Activated T-cell treated with anti-CD3 and anti-CD28 coated beads, Interleukin-2, amount 50 U/mL, for 1 hour (primary cell): ENCODE measurements around the gene UFD1.
A peak's percentile ranks its signal among the peaks of the same experiment; 100 is the strongest.

Source experiments
- DNase-seq: peaks from one replicate; pipeline ENCODE4 v3.0.0-alpha.2; 2020

Gene UFD1

DNA sequence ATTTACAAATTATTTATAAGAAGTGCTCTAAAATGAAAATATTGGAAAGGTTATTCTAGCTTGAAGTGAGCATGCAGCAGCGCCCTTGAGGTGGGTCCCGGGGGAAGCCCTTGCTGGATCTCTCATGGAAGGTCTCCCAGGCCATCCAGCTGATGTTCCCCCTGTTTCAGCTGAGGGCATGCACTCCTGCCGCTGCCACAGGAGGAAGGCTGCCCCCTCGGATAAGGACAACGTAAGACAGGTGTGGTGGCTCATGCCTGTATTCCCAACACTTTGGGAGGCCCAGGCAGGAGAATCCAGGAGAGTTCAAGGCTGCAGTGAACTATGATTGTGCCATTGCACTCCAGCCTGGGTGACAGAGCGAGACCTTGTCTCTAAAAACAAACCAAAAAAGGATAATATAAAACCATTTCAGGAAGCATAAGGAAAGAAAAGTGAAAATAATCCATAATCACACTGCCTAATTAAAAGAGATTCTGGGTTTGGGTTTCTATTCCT lies 15.7 kb upstream of the UFD1 start:
- DNase-seq, result no peak

GRCh38 chr22:19494001-19494560 lies 15.1 kb upstream of the UFD1 start:
- no peak for DNase-seq

DNA sequence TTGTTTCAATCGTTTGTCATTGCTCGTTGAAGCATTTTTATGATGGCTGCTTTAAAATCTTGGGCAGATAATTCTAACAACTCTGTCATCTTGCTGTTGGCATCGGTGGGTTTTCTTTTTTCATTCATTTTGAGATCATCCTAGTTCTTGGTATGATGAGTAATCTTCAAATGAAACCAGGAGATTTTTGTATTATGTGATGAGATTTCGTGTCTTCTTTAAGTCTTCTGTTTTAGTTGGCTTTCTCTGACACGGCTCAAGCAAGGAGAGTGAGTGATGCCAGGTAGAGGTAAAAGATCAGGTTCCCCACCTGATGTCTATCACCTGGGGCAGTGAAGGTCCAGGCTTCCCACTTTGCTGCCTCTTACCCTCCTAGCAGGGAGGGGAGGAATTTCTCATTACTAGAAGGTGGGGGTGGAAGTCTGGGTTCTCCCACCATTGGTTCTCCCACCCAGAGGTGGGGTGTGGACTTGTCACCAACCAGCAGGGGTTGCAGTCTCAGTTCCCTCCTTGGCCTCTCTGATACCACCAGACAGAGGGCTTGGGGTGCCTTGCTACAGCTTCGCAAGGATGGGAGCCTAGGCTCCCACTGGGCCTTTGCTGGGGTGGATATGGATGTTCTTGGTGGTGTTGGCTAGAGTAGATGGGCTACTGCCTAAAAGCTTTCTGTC lies 13.6 kb upstream of the UFD1 start:
- no peak for DNase-seq

- no peak for DNase-seq
Observed at GRCh38 chr22:19490628-19491230, 11.7 kb upstream of the UFD1 start.

DNA sequence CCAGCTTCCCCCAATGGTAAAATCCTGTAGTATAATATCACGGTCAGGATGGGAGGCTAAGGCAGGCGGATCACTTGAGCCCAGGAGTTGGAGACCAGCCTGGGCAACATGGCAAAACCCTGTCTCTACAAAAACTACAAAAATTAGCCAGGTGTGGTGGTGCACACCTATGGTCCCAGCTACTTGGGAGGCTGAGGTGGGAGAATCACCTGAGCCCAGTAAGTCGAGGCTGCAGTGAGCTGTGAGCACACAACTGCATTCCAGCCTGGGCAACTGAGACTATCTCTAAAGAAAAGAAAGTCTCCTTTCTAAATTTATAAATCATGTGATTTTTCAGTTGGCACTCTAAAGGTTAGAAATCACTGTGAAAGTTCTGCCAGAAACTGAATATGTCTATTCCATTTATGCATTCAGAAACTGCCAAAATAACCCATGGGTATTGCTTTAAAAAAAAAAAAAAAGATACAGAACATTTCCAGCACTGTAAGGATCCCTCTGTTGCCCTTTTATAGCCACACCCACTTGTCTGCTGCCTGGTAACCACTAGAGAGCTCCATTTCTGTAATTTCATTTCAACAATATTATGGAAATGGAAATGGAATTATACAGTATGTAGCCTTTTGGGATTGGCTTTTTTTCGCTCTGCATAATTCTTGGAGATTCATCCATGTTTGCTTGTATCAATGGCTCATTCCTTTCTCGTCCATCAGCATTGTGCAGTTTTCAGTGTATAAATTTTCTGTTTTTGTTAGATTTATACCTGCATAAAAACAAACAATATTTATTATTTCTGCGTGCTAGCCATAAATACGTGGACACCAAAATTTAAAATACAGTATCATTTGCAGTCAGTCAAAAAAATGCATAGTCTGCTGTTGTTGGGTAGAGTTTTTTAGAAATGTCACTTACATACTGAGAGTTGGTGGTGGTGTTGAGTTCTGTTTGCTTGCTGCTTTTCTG lies 10.2 kb upstream of the UFD1 start:
- no peak for DNase-seq

DNA sequence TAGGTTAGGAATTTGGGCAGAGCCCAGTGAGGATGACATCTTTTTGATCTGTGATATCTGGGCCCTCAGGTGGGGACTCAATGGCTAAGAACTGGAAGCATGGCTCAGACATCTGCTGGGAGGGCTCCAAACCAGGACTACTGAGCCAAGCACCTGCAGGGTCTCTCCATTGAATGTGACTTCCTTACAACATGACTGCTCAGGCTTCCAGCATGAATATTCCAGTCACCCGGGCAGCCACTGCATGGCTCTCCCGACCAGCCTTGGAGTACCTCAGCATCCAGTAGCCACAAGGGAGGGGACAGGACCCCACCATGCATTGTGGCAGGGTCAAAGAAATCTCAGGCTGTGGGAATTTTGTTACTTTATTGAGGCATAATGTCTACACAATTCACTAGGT lies 9.3 kb upstream of the UFD1 start:
- DNase-seq, result no peak

DNA sequence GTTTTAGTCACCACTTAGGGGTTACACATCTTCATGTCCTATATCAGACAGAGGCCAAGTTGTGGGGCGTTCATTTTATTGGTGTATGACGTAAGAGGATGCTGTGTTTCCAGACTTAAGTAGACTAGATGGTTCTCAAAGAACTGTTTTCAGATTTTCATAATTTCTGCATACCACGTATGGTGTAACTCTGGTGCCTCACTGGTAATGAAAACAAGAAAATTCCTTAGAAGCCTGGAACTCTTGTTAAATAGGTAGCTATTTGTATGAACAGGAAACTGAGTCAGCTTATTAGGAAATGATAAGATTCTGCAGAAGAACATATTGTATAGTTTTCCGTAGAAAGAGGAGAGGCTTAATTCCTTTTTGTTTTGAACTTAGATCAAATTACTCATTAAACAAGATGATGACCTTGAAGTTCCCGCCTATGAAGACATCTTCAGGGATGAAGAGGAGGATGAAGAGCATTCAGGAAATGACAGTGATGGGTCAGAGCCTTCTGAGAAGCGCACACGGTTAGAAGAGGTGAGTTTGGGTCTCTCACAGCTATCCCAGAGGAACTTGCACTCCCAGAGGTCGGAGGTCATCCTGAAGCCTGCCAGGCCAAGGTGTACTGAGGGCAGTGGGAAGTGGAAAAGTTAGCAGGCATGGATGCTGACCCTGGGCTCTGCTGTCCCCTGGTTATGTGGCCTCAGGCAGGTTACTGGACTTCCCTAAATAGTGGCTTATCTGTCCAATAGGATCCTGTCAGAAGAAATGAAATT lies 4.7 kb upstream of the UFD1 start:
- no peak for DNase-seq

GRCh38 chr22:19482297-19482696 lies 3.3 kb upstream of the UFD1 start:
- DNase-seq, result no peak

DNA sequence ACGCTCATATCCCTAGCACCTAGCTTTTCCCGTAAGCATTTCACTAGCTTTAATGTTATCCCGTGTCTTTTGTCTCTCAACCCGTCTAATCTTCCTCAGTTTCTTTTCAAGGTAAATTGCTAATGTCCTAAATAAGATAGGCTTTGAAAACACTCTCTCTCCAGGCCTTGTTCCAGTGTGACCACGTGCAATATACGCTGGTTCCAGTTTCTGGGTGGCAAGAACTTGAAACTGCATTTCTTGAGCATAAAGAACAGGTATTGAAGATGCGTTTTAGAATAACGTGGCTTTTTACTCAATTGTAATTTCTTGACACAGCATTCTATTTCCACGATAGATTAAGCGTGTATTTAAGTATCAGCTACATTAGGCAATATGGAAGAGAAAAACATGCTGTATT lies 1.8 kb upstream of the UFD1 start:
- no peak for DNase-seq

DNA sequence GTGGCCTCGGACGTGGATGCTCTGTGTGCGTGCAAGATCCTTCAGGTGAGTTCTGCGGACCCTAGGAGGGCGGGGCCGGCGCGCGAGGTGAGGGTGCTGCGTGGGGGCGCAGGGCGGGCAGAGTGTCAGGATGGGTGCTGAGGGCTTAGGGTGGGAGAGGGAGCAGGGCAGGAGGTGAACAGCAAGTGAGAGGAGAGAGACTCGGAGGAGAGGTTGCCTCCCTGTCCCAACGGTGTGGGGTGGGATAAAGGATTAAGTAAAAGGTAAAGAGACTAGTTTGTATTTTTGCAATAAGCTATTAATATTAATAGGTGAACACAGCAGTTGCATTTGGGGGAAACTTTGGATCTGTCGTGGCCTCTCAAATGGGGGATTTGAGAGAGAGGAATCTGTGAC lies 1.2 kb upstream of the UFD1 start:
- no peak for DNase-seq

DNA sequence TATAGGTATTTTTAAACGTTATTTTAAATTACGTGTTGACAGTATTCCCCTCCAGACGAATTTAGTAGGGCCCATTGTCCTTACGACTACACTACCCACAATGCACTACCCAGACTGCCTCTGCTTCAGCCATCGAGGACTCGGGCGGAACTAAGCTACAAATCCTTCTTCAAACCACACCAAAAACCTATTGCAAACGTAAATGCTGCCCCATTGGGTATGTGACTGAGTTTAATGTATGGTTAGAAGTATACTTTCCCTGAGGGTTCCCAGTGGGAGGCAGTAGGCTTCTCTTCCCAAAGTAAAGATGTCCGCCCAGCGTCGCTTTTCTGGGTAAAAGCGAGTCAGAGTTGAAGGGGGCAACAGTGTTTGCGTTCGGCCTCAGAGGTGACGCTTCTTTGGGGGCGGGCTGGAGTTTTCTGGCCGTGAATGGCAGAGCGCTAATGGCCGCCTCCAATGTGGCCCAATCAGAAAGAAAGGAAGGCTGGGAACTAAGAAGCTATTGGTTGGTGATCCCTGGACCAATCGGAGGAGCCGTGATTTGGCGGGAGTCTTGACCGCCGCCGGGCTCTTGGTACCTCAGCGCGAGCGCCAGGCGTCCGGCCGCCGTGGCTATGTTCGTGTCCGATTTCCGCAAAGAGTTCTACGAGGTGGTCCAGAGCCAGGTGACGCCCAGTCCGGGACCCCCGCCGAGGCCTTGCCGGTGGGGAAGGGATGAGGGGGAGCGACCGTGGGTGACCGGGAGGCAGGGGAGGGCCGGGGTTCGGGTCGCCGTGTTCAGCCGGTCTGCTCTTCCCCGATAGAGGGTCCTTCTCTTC lies 571 bp upstream of the UFD1 start, which contains the start of gene CDC45:
Gene CDC45, plus strand, starts transcription at position 566 of the 818 bp plus-strand sequence. Its CDS starts 49 bp downstream, at position 615.
- peak; percentile 88 for DNase-seq

GRCh38 chr22:19478045-19478900 lies 720 bp downstream of the UFD1 start:
- no peak for DNase-seq

DNA sequence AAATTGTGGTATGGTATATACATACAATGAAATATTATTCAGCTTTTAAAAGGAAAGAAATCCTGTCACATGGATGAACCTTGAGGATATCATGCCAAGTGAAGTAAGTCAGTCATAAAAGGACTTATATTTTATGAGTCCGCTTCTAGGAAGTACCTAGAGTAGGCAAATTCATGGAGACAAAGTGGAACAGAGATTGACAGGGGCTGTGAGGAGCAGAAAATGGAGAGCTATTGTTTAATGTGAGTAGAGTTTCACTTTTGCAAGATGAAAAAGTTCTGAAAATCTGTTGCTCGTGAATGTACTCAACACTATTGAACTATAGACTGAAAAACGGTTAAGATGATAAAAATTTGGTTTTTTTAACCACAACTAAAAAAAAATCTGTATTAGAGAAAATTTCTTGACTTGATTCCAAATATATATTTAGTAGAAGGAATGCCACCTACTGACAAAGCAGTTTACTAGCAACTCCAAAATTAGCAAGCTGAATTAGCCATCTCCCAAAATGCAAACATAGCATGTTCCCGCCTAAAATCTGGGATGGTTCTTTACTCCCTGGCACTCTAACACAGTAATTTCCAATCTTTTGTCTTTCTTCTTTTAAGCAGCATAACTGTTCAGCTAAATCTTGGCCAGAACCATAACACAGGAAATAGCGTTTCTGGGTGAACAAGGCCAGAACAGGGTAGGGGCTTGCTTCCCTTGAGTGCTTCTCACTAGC lies 1.5 kb downstream of the UFD1 start:
- no peak for DNase-seq

- DNase-seq, result no peak
Observed at GRCh38 chr22:19476023-19476422, 3.0 kb downstream of the UFD1 start.

DNA sequence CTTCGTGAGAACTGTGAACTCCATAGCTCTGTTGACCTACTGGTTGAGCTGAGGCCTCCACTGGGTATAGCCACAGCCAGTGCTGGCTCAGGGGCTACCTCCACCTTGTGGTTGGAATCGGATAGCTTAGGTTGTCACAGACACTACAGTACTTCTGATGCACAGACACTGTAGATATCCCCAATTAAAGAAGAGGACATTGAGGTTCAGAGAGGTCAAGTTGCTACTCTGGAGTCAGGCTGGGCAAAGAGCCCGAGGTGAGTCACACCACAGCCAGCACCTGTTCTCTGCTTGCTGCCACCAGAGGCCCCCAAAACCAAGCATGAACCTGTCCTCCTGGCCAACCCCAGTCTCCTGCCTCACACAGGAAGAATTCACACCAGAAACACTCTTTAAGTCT lies 5.4 kb downstream of the UFD1 start:
- no peak for DNase-seq

GRCh38 chr22:19472233-19472632 lies 6.8 kb downstream of the UFD1 start:
- no peak for DNase-seq

DNA sequence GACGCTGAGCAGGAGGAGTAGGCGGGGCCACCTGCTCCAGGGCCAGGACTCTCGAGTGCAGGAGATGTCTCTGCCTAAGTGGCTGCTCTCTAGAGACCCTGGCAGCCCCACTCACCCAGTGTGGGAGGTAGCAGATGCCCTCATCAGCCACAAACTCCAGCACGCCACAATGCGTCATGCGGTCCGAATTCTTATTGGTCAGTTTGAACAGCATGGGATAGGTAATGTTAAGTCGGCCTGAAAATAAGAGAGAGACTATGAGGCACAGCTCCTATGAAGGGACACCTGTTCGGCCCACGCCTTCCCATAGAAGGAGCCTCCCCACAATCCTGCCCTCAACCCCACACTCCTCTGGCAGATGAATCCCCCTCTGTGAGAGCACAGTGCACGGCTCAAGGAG lies 7.4 kb downstream of the UFD1 start:
- no peak for DNase-seq

DNA sequence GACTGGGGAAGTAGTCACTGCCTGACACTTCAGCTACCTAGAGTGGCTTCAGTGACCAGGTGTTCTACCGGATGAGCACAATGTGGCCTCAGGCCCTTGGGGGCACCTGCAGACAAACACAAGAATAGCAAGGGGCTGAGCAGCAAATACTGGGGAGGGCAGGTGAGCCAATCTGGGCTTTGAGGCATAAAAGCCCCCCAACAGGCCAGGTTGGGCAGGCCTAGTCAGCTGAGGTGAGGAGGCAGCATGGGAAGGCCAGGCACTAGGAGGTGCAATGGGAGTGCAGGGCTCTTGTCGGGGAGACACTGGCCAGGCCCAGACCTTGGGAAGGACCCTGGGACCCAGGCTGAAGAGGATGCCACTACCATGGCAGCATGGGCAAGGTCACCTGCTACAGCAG lies 9.0 kb downstream of the UFD1 start:
- no peak for DNase-seq

GRCh38 chr22:19469421-19469820 lies 9.6 kb downstream of the UFD1 start:
- DNase-seq, result no peak

DNA sequence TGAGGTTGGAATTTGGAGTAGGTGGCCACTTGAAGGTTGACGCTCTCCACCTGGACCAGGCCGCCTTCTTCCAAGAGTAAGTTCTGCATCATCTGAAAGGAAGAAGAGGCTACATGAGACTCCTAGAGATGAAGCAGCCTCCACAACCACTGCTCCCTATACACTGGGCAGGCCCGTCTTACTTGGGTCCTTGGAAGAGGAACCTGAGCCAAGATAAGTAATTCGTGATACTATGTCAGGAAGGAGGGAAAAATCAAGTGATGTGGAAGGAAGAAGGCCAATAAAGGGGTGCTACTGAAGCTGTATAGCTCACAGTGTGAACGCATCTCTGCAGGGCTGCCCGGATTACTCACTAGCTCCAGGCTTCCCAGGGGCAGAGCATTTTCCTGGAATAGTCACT lies 11.1 kb downstream of the UFD1 start:
- no peak for DNase-seq
